C4-2B (cell line): ENCODE results near the gene TMEM106C.

Experiments used
- CTCF ChIP-seq: fragments of 450-650 bp; conservative IDR thresholded peaks from 2 replicates; pipeline ENCODE4 v1.5.1; 2017; ENCODE audit warnings: mild to moderate bottlenecking
- ZFX ChIP-seq: fragments of 450-650 bp; IDR thresholded peaks from 2 replicates; pipeline ENCODE4 v1.6.1; 2017

DNA sequence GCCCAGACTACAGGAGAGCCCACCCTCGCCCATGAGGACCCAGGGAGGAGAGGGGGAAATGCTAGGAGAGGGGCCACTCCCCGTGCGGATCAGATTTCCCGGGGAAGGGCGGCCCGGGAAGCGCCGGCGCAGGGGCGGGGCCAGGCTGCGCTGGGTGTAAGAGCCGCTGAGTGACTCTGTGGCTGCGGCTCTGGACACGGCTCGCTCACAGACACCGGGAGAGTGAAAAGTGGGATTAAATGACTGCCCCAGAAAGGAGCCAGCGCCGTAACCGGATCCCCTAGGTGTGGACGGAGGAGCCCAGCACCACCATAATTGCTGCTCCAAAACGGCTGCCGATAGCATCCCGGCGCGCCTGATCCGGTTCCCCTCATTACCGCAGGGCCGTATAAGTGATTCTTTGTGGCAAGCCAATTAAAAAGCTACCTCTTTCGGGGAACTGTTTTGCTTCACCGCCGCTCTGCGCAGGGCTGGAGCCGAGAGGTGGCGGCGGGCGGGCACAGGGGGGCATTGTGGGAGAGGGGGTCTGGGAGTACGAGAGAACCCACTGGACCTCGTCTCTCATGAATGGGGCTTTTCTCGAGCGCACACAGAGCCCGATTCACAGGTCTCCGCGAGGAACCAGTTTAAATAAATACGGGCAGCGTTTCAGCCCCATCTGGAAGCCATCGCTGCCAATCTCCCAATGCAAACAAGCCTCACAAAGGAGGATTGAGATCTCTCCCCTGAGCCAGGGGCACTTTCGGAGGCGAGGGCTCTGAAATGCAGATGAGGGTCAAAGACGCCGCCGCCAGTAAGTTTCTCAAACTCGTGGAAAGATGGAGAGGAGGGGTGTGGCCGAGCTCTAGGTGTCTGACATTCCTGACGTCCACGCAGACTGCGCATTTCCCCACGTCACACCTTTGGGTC lies 38.4 kb downstream of the TMEM106C start:
- TF ChIP-seq CTCF (no peak), ZFX (no peak)
